GM19351 (cell line): Measurements from ENCODE around the gene DAAM1.
A peak's percentile ranks its signal among the peaks of the same experiment; 100 is the strongest.

Experiments used
- ATAC-seq: cut with Tn5 transposase; IDR thresholded peaks from one replicate; pipeline ENCODE4 v1.9.1; 2021; ENCODE audit warnings: mild to moderate bottlenecking, moderate library complexity; ENCODE audit not compliant: unreplicated experiment

Gene DAAM1

GRCh38 chr14:59187118-59187517, 1.3 kb upstream of the DAAM1 start:
- ATAC-seq: no peak

GRCh38 chr14:59187802-59188460, 536 bp upstream of the DAAM1 start:
- peak; percentile 17 for ATAC-seq

GRCh38 chr14:59189091-59189785, 771 bp downstream of the DAAM1 start:
- peak; percentile 20 for ATAC-seq

- peak; percentile 45 for ATAC-seq
Measured at GRCh38 chr14:59189786-59190368, 1.4 kb downstream of the DAAM1 start.

GRCh38 chr14:59190372-59190771, 1.9 kb downstream of the DAAM1 start:
- no peak for ATAC-seq

GRCh38 chr14:59195912-59196311, 7.4 kb downstream of the DAAM1 start:
- ATAC-seq: no peak

GRCh38 chr14:59197695-59198262, 9.3 kb downstream of the DAAM1 start:
- ATAC-seq: no peak

- no peak for ATAC-seq
Measured at GRCh38 chr14:59199205-59199604, 10.7 kb downstream of the DAAM1 start.

GRCh38 chr14:59199614-59200013, 11.1 kb downstream of the DAAM1 start:
- ATAC-seq: no peak

- no peak for ATAC-seq
Measured at GRCh38 chr14:59200195-59200594, 11.7 kb downstream of the DAAM1 start.

- ATAC-seq: no peak
Measured at GRCh38 chr14:59202031-59202430, 13.6 kb downstream of the DAAM1 start.

GRCh38 chr14:59204305-59204704, 15.8 kb downstream of the DAAM1 start:
- ATAC-seq: no peak

GRCh38 chr14:59206892-59207291, 18.4 kb downstream of the DAAM1 start:
- ATAC-seq: no peak

GRCh38 chr14:59207506-59207933, 19.1 kb downstream of the DAAM1 start:
- peak; percentile 70 for ATAC-seq

GRCh38 chr14:59208224-59208814, 19.9 kb downstream of the DAAM1 start:
- ATAC-seq: peak; percentile 51

GRCh38 chr14:59208954-59209353, 20.5 kb downstream of the DAAM1 start:
- ATAC-seq: no peak

GRCh38 chr14:59210621-59211020, 22.2 kb downstream of the DAAM1 start:
- no peak for ATAC-seq

GRCh38 chr14:59213368-59214315, 25.2 kb downstream of the DAAM1 start:
- no peak for ATAC-seq

- peak; percentile 82 for ATAC-seq
Measured at GRCh38 chr14:59214702-59215302, 26.3 kb downstream of the DAAM1 start.

GRCh38 chr14:59215322-59215721, 26.9 kb downstream of the DAAM1 start:
- no peak for ATAC-seq
